ENCODE measurements around the gene ELMOD3. TPM values are rescaled to one million over a fixed set of nuclear protein-coding genes. Genes with fewer than 3 reads are reported as not detected.
A peak's percentile ranks its signal among the peaks of the same experiment; 100 is the strongest.

The ELMOD3 gene
- total and polyA plus RNA-seq, 2 of the 8 experiments (the other 6 are each of a cell fraction or from before 2014, with no cell fraction given): 8.5 to 10.2 TPM

DNA sequence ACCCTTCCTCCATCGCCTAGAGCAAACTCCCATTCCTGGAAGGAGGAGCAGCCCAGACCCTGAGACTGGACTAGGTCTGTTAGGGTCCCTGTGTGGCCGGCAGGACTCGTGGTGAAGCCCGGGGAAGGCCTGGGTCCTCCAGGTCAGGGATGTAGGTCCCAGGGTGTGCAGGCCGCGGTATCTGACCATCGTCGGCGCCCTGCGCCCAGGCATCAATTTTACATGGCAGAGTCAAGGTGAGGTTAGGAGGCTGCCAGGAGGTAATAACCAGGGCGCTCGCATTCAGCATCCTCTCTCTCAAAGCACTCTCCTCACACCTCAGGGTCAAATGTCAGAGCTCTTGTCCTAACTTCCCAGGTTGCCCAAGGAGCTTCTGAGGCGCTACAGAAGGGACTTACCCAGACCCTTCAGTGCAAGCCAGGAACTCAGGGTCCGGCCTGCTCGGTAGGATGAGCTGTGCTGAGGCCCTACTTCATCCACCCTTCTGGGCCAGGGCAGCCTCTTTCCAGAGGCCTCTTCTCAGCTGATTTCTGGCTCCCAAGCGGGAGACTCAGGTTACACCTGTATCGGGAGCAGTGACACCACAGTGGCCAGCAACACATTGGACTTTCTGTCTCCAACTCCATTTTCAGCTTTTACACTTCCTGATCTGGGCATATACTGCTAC, 64.6 kb downstream of the ELMOD3 start:
- FAIRE-seq (no peak), DNase-seq (ENCODE audit: low read depth in 1 of 2, low spot score in 2 of 2) (no peak)
- 0 out of 2 replicates have a peak overlapping the region, but pooled peaks have one; percentile 25 for H2BK20ac ChIP-seq (ENCODE audit: low read length)

More for the DNA sequence above, 64.6 kb downstream of the ELMOD3 start:
- Histone ChIP-seq H3K4me2 (ENCODE audit: insufficient read depth in 1 of 2, low read depth in 2 of 2, low read length in 2 of 2) (peak overlapping the region; percentile 78 to 90), H2BK12ac (ENCODE audit: low read depth, low read length) (peak overlapping the region; percentile 92), H3K23me2 (ENCODE audit: low read depth, low read length) (peaks cover 3% of the 10 kb centered on the region; the same call in 1 of the 2 replicates), H3K36me3 (ENCODE audit: control insufficient read depth in 2 of 4, insufficient read depth in 4 of 4, low read length in 3 of 4) (no peaks in the 10 kb centered on the region), H3K27ac (ENCODE audit: low read depth, low read length) (peak overlapping the region; percentile 81; the same call in 1 of the 2 replicates), H4K20me1 (replicated peaks in 1 of 2; ENCODE audit: control insufficient read depth in 1 of 2, insufficient read depth in 2 of 2, low read length in 2 of 2) (no peaks in the 10 kb centered on the region), H3K4me1 (replicated peaks in 1 of 4; ENCODE audit: control insufficient read depth in 3 of 4, insufficient read depth in 4 of 4, low read length in 3 of 4) (peaks cover 0 to 20% (median 13%) of the 10 kb centered on the region in 4 experiments; a peak in 6 of 7 replicates), H3K4me3 (ENCODE audit: extremely low read depth in 1 of 4, insufficient read depth in 2 of 4, low read depth in 3 of 4, low read length in 4 of 4) (peak overlapping the region; percentile 74 to 82 (median 80)), H2BK15ac (ENCODE audit: low read length) (peak overlapping the region; percentile 31; the same call in 1 of the 2 replicates), H2AFZ (ENCODE audit: low read length) (no peak overlapping the region), H2BK120ac (replicated peaks; ENCODE audit: low read depth, low read length) (no peak overlapping the region), H3K79me1 (ENCODE audit: low read depth, low read length) (no peaks in the 10 kb centered on the region), H3K23ac (ENCODE audit: insufficient read length) (no peak overlapping the region), H3K18ac (ENCODE audit: extremely low read depth, low read length) (peak overlapping the region; percentile 99), H4K91ac (replicated peaks; ENCODE audit: insufficient read length, low read length) (peak overlapping the region; percentile 92), H3K9me3 (ENCODE audit: insufficient read depth in 2 of 2, low read depth in 1 of 2, low read length in 1 of 2) (no peaks in the 10 kb centered on the region), H3K27me3 (replicated peaks in 1 of 4; ENCODE audit: control insufficient read depth in 3 of 4, extremely low read depth in 1 of 4, insufficient read depth in 3 of 4, low read length in 3 of 4) (peaks cover 0 to 3% (median 1%) of the 10 kb centered on the region in 4 experiments; a peak in 1 of 7 replicates), H3K9ac (replicated peaks in 1 of 4; ENCODE audit: extremely low read depth in 1 of 4, low read depth in 3 of 4, low read length in 3 of 4) (peak overlapping the region in 3 of 4 experiments; percentile 79 to 82 (median 81); a peak in 6 of 7 replicates), H3K79me2 (ENCODE audit: control insufficient read depth in 1 of 2, insufficient read depth in 2 of 2, low read length in 2 of 2) (no peaks in the 10 kb centered on the region), H3K56ac (replicated peaks; ENCODE audit: insufficient read length, low read depth, low read length) (peak overlapping the region; percentile 89), H4K5ac (ENCODE audit: insufficient read length, low read depth, low read length) (peak overlapping the region; percentile 92), H2AK5ac (ENCODE audit: low read depth, low read length) (peak overlapping the region; percentile 5), H2BK5ac (ENCODE audit: low read depth, low read length) (peak overlapping the region; percentile 92), H3K4ac (replicated peaks; ENCODE audit: insufficient read length, low read depth, low read length) (peak overlapping the region; percentile 92), H3K14ac (ENCODE audit: insufficient read length) (no peak overlapping the region), H4K8ac (ENCODE audit: extremely low read depth, insufficient read depth, low read length) (peak overlapping the region; percentile 98)
- 72% methylated on average over 17 of the region's 17 CpGs; no CpG with 5 or more reads in 1 of the 2 experiments for WGBS, 2 experiments (ENCODE audit: extremely low coverage in 1 of 2, insufficient coverage in 1 of 2, insufficient read length in 1 of 2, insufficient replicate concordance in 2 of 2, low coverage in 1 of 2, low lambda C conversion rate in 2 of 2, missing lambda C conversion rate in 1 of 2)
- ChIA-PET CTCF (ENCODE audit: partially characterized antibody) (interaction anchor here (1.0 to 15.1 kb wide), 21 partner anchors 10 to 159 kb away, joined by 3 to 259 read pairs (median 14); partner anchors contain the start of genes CAPG and MAT2A), POLR2A (ENCODE audit: partially characterized antibody) (interaction anchor here (0.6 to 55.3 kb wide), 21 partner anchors 9 to 351 kb away, joined by 3 to 1889 read pairs (median 4); partner anchors contain the start of genes C2orf68, CAPG, GGCX and MAT2A)
- TF ChIP-seq POLR2AphosphoS5 (IDR thresholded peaks at IDR 0.05; ENCODE audit: low read depth, low read length) (peak; percentile 3; the same call in 1 of the 2 replicates), TAF7 (optimal IDR thresholded peaks at IDR 0.05; ENCODE audit: borderline replicate concordance, low read depth, low read length) (no peak)

Measured in H1 (cell line).